Measurements from ENCODE around the gene GPR39.

DNA sequence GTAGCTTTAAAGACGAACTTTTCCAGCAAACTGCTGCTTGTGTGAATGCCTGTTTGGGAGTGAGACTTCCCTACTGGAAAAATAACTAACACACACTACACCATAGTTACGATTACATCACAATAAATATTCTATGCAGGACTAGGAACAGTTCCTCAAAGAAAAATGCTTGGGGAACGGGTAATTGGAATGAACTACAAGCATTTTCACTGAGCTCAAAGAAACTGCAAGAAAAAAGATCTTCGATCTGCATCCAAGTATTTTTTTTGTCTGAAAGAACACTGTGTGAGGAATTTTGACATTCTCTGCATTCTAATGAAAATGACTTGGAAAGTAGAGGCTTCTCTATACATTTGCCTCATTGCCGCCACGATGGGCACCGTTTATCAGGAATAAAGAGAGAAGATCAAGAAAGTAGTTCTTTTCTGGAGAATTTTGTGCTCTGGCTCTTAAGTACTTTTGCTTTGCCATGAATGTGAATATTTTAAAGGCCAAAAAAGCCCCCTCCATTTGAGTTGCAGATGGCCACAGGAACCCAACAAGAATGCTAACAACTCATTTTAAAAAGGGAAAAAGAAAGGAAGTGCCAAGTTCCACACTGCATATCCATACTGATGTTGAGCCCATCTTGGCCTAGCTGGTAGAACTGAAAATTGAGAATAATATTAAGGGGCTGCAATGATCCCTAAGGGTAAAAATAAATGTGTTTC is 239.8 kb downstream of the GPR39 start:
- TF ChIP-seq CTCF (IDR thresholded peaks at IDR 0.05) = no peak
- TF ChIP-seq POLR2A (IDR thresholded peaks at IDR 0.05) = no peak
